HepG2 (cell line): ENCODE data around the gene GNB1. TPM values are rescaled to one million over a fixed set of nuclear protein-coding genes. Genes with fewer than 3 reads are reported as not detected.

Experiments
- ETV5 ChIP-seq: IDR thresholded peaks from 2 replicates; pipeline ENCODE4 v1.6.1; 2018; ENCODE audit warnings: missing biosample characterization, missing genetic modification reagents, inconsistent platforms, borderline replicate concordance
- IKZF1 ChIP-seq: fragments of 450-650 bp; IDR thresholded peaks from 2 replicates; pipeline ENCODE4 v1.7.1; 2016
- MED8 ChIP-seq: sonication (generic); formaldehyde crosslinking; IDR thresholded peaks from 2 replicates; pipeline ENCODE4 v1.8.1; 2023; ENCODE audit warnings: mild to moderate bottlenecking, missing genetic modification reagents; ENCODE audit not compliant: insufficient replicate concordance
- MXD1 ChIP-seq: sonication (generic); formaldehyde crosslinking; IDR thresholded peaks from 2 replicates; pipeline ENCODE4 v1.4.0; 2020; ENCODE audit warnings: mild to moderate bottlenecking, missing genetic modification reagents
- POLR2A ChIP-seq, 2 experiments: IDR thresholded peaks; 2 replicates each; pipeline ENCODE4 v1.6.1; 2011; ENCODE audit warnings: low read depth in 2 of 2, low read length in 2 of 2, mild to moderate bottlenecking in 1 of 2, moderate library complexity in 1 of 2; ENCODE audit not compliant: insufficient read depth in 1 of 2
- REL ChIP-seq: sonication (generic); formaldehyde crosslinking; conservative IDR thresholded peaks from 2 replicates; pipeline ENCODE4 v1.8.0; 2022; ENCODE audit warnings: mild to moderate bottlenecking, missing genetic modification reagents, moderate library complexity
- SNAPC2 ChIP-seq: sonication (generic); formaldehyde crosslinking; IDR thresholded peaks from 2 replicates; pipeline ENCODE4 v1.8.1; 2022; ENCODE audit warnings: mild to moderate bottlenecking, missing genetic modification reagents
- SNAPC4 ChIP-seq: sonication (generic); formaldehyde crosslinking; IDR thresholded peaks from 2 replicates; pipeline ENCODE4 v1.4.0; 2020; ENCODE audit warnings: mild to moderate bottlenecking, missing genetic modification reagents
- SP5 ChIP-seq: IDR thresholded peaks from 2 replicates; pipeline ENCODE4 v1.6.1; 2016; ENCODE audit warnings: low read depth, borderline replicate concordance
- ZFAT ChIP-seq: sonication (generic); formaldehyde crosslinking; conservative IDR thresholded peaks from 2 replicates; pipeline ENCODE4 v1.8.1; 2023; ENCODE audit warnings: missing genetic modification reagents, inconsistent platforms
- ZFP1 ChIP-seq: IDR thresholded peaks from 2 replicates; pipeline ENCODE4 v1.6.1; 2016
- ZNF101 ChIP-seq: sonication (generic); formaldehyde crosslinking; IDR thresholded peaks from 2 replicates; pipeline ENCODE4 v1.4.0; 2020; ENCODE audit warnings: mild to moderate bottlenecking, low read depth, missing genetic modification reagents, borderline replicate concordance
- ZNF333 ChIP-seq: sonication (generic); formaldehyde crosslinking; IDR thresholded peaks from 2 replicates; pipeline ENCODE4 v1.4.0; 2020; ENCODE audit warnings: mild to moderate bottlenecking, missing genetic modification reagents, borderline replicate concordance
- ZNF343 ChIP-seq: sonication (generic); formaldehyde crosslinking; IDR thresholded peaks from 2 replicates; pipeline ENCODE4 v1.4.0; 2020; ENCODE audit warnings: mild to moderate bottlenecking, missing genetic modification reagents
- ZNF350 ChIP-seq: sonication (generic); formaldehyde crosslinking; IDR thresholded peaks from 2 replicates; pipeline ENCODE4 v1.4.0; 2020; ENCODE audit warnings: mild to moderate bottlenecking, low read depth, missing genetic modification reagents, borderline replicate concordance
- ZNF354B ChIP-seq: sonication (generic); formaldehyde crosslinking; IDR thresholded peaks from 2 replicates; pipeline ENCODE4 v1.8.0; 2022; ENCODE audit warnings: mild to moderate bottlenecking, missing genetic modification reagents
- ZNF367 ChIP-seq: sonication (generic); formaldehyde crosslinking; IDR thresholded peaks from 2 replicates; pipeline ENCODE4 v1.4.0; 2020; ENCODE audit warnings: missing genetic modification reagents, borderline replicate concordance
- ZNF383 ChIP-seq: sonication (generic); formaldehyde crosslinking; IDR thresholded peaks from 2 replicates; pipeline ENCODE4 v1.4.0; 2020; ENCODE audit warnings: missing genetic modification reagents, mild to moderate bottlenecking, borderline replicate concordance
- ZNF430 ChIP-seq: sonication (generic); formaldehyde crosslinking; IDR thresholded peaks from 2 replicates; pipeline ENCODE4 v1.9.0; 2021; ENCODE audit warnings: mild to moderate bottlenecking, missing genetic modification reagents
- ZNF543 ChIP-seq: sonication (generic); formaldehyde crosslinking; IDR thresholded peaks from 2 replicates; pipeline ENCODE4 v1.4.0; 2020; ENCODE audit warnings: mild to moderate bottlenecking, missing genetic modification reagents
- ZNF776 ChIP-seq: sonication (generic); formaldehyde crosslinking; IDR thresholded peaks from 2 replicates; pipeline ENCODE4 v1.4.0; 2020; ENCODE audit warnings: mild to moderate bottlenecking, missing genetic modification reagents
- polyA plus RNA-seq, 8 experiments: library from polyadenylated mRNA; depleted of rRNA in 3 of 8; stranded (reverse) in 7 of 8; unstranded in 1 of 8; fragments of >200 nt; fragmentation: Illumina TruSeq in 4 of 8; extraction: Trizol in 4 of 8; gene quantifications; 2 replicates each; pipeline versions ENCODE4 v1.2.1 to v1.2.3, GENCODE V29; 2011 to 2016; ENCODE audit warnings: low read depth in 4 of 8, missing spikeins in 1 of 8, mixed read lengths in 1 of 8; ENCODE audit not compliant: insufficient read depth in 1 of 8
- total RNA-seq, 5 experiments: library from RNA; depleted of rRNA; stranded (reverse); fragments of >200 nt; fragmentation: Illumina TruSeq; extraction: Trizol; gene quantifications; 2 replicates each; pipeline ENCODE4 v1.2.3, GENCODE V29; 2016; ENCODE audit warnings: low read depth in 1 of 5
- TF ChIP-seq, protein P1 (sequence below): sonication (generic); formaldehyde crosslinking; IDR thresholded peaks from 2 replicates; pipeline ENCODE4 v1.4.0; 2020; ENCODE audit warnings: mild to moderate bottlenecking, missing genetic modification reagents, borderline replicate concordance
- TF ChIP-seq, protein P2 (sequence below): sonication (generic); formaldehyde crosslinking; IDR thresholded peaks from 2 replicates; pipeline ENCODE4 v1.4.0; 2020; ENCODE audit warnings: mild to moderate bottlenecking, missing genetic modification reagents

The GNB1 gene
- total and polyA plus RNA-seq, 2 of the 13 experiments (the other 11 are each of a cell fraction or from before 2014, with no cell fraction given), result 66.2 to 327 TPM

GRCh38 chr1:1920057-1920607, 29.2 kb upstream of the GNB1 start (continued):
- TF ChIP-seq ZNF350 (CRISPR knock-in tag) (0 out of 2 replicates have a peak, but pooled peaks have one; percentile 9), ZNF354B (CRISPR knock-in tag) (0 out of 2 replicates have a peak, but pooled peaks have one; percentile 55), ZFAT (CRISPR knock-in tag) (no peak), IKZF1 (no peak), ZNF367 (CRISPR knock-in tag) (no peak), MXD1 (CRISPR knock-in tag) (peak; percentile 52; the same call in 1 of the 2 replicates), ZNF430 (CRISPR knock-in tag) (peak; percentile 14; the same call in 1 of the 2 replicates), SNAPC2 (CRISPR knock-in tag) (peak; percentile 63; the same call in 1 of the 2 replicates), ZNF333 (CRISPR knock-in tag) (peak; percentile 84; the same call in 1 of the 2 replicates), SP5 (CRISPR knock-in tag) (no peak), ZFP1 (no peak), ZNF543 (CRISPR knock-in tag) (peak; percentile 89; the same call in 1 of the 2 replicates), ZNF101 (0 out of 2 replicates have a peak, but pooled peaks have one; percentile 21), POLR2A (IDR thresholded peaks at IDR 0.05; ENCODE audit: insufficient read depth in 1 of 2, low read depth in 2 of 2, low read length in 2 of 2) (no peak), REL (CRISPR knock-in tag) (0 out of 2 replicates have a peak, but pooled peaks have one; percentile 13), ZNF776 (CRISPR knock-in tag) (peak; percentile 17; the same call in 1 of the 2 replicates), ETV5 (CRISPR knock-in tag) (no peak), ZNF383 (CRISPR knock-in tag) (0 out of 2 replicates have a peak, but pooled peaks have one; percentile 32), SNAPC4 (CRISPR knock-in tag) (no peak), ZNF343 (no peak; the same call in 1 of the 2 replicates), MED8 (CRISPR knock-in tag) (peak; percentile 58)
- TF ChIP-seq, protein P1, sequence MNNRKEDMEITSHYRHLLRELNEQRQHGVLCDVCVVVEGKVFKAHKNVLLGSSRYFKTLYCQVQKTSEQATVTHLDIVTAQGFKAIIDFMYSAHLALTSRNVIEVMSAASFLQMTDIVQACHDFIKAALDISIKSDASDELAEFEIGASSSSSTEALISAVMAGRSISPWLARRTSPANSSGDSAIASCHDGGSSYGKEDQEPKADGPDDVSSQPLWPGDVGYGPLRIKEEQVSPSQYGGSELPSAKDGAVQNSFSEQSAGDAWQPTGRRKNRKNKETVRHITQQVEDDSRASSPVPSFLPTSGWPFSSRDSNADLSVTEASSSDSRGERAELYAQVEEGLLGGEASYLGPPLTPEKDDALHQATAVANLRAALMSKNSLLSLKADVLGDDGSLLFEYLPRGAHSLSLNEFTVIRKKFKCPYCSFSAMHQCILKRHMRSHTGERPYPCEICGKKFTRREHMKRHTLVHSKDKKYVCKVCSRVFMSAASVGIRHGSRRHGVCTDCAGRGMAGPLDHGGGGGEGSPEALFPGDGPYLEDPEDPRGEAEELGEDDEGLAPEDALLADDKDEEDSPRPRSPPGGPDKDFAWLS (CRISPR knock-in tag), result peak; percentile 63; the same call in 1 of the 2 replicates
- TF ChIP-seq, protein P2, sequence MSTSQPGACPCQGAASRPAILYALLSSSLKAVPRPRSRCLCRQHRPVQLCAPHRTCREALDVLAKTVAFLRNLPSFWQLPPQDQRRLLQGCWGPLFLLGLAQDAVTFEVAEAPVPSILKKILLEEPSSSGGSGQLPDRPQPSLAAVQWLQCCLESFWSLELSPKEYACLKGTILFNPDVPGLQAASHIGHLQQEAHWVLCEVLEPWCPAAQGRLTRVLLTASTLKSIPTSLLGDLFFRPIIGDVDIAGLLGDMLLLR, result 0 out of 2 replicates have a peak, but pooled peaks have one; percentile 14
